Stomach (tissue), 4 donors: ENCODE results near the gene MCOLN1.

ENCODE experiments used
- CTCF ChIP-seq, 7 experiments: fragments of 450-650 bp in 4 of 7; fragments of 200-600 bp in 3 of 7; sonication (generic) in 3 of 7; IDR thresholded peaks; one replicate each; pipeline ENCODE4 v1.5.1; 2016 to 2019; ENCODE audit warnings: antibody characterized with exemption in 7 of 7, control low read depth in 2 of 7, mild to moderate bottlenecking in 1 of 7
- EP300 ChIP-seq: sonication (generic); formaldehyde crosslinking; IDR thresholded peaks from one replicate; pipeline ENCODE4 v1.6.1; 2017; ENCODE audit warnings: antibody characterized with exemption
- POLR2A ChIP-seq, 4 donors: fragments of 450-650 bp; IDR thresholded peaks; one replicate each; pipeline ENCODE4 v1.6.1; 2016; ENCODE audit warnings: antibody characterized with exemption in 4 of 4, control low read depth in 2 of 4, mild to moderate bottlenecking in 1 of 4, moderate library complexity in 1 of 4
- POLR2AphosphoS5 ChIP-seq, 3 donors: sonication (generic); formaldehyde crosslinking; IDR thresholded peaks; one replicate each; pipeline ENCODE4 v1.6.1; 2016; ENCODE audit warnings: antibody characterized with exemption in 3 of 3

GRCh38 chr19:7570761-7571160 is 48.3 kb downstream of the MCOLN1 start:
- TF ChIP-seq POLR2A (IDR thresholded peaks at IDR 0.05) = no peak
- no peak for TF ChIP-seq CTCF (IDR thresholded peaks at IDR 0.05)
- TF ChIP-seq POLR2AphosphoS5 (IDR thresholded peaks at IDR 0.05) = no peak
- TF ChIP-seq EP300 = no peak
